K562 treated with DMSO at 1 percent for 24 hours (cell line): ENCODE results near the gene CDK19. TPM values are rescaled to one million over a fixed set of nuclear protein-coding genes. Genes with fewer than 3 reads are reported as not detected.

Source experiments
- total RNA-seq: library from RNA; unstranded; fragments of 300-600 nt; gene quantifications from 2 replicates; pipeline ENCODE4 v1.2.3, GENCODE V29; 2022; ENCODE audit warnings: low read depth; ENCODE audit not compliant: insufficient read depth

The CDK19 gene
- total RNA-seq = 9.4 and 10.5 TPM in 2 replicates

DNA sequence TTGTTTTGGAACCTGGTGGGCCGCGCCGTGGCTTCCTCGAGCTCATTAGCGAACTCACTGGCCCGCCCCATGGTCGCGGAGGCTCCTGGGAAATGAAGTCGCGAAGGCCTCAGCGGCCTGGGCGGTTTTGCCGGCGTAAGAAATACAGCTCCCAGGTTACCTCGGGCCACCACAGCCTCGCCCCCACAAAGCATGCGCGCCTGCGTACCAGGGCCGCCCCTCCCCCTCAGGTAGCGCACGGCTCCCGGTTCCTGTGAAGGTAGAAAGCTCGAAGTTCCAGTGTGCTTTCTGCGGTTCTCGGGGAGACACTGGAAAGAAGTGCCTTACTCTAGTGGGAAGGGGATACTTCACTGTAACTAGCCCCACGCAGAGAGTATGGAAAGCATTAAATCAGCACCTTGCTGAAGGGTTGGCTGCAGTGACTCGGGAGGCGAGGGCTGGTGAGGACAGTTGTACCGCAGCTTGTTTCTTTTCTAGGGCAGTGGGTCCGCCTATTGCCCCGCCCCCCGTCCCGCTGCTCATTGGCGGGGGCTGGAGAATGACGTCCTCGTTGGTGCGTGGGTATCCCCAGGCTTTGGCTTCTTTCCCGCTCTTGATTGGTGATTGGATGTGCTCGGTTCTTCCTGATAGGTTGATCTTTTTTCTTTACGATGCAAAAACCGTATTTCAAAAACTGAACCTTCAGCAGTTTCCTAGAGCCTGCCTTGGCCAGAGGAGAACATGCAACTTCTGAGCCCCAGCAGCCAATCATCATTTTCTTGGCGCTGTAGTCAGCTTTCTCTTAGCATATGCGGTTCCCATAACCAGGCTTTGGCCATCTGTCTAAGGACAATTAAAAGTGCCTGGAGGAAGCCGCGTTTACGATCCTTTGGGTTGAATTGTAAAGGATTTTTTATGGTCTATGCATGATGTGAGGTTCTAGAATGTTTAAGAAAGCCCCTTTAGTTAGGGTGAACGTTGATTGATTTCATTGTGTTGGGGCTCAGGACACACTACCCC lies at the start of gene CDK19:
Gene CDK19 (minus strand): TSS at position 59 of the 999 bp plus-strand sequence. CDS start 333 bp downstream, outside the sequence.

Other genes with a start within 250 kb of the CDK19 start
- gene AMD1, start 59.3 kb upstream of the CDK19 start, total RNA-seq = 25.9 and 35.6 TPM in 2 replicates
- gene GTF3C6, start 143.2 kb upstream of the CDK19 start, total RNA-seq = 26.3 and 32.1 TPM in 2 replicates
- gene RPF2, start 166.6 kb upstream of the CDK19 start, total RNA-seq = 12.4 and 14.2 TPM in 2 replicates